GM21619 (cell line): ENCODE measurements around the gene EVX2.

ENCODE experiments used
- ATAC-seq: cut with Tn5 transposase; IDR thresholded peaks from one replicate; pipeline ENCODE4 v1.9.1; 2021; ENCODE audit not compliant: unreplicated experiment

Gene EVX2

GRCh38 chr2:176096243-176096985 is 12.7 kb upstream of the EVX2 start:
- ATAC-seq: no peak

GRCh38 chr2:176095421-176095820 is 11.7 kb upstream of the EVX2 start:
- no peak for ATAC-seq

DNA sequence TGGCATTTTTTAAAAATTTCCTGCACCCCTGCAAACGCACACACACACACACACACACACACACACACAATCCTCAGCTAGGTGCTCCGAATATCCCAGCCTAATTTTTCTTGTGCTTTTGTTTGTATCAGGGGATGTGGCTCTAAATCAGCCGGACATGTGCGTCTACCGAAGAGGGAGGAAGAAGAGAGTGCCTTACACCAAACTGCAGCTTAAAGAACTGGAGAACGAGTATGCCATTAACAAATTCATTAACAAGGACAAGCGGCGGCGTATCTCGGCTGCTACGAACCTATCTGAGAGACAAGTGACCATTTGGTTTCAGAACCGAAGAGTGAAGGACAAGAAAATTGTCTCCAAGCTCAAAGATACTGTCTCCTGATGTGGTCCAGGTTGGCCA is 10.6 kb upstream of the EVX2 start:
- ATAC-seq: no peak

- no peak for ATAC-seq
Observed at GRCh38 chr2:176093898-176094249, 10.1 kb upstream of the EVX2 start.

DNA sequence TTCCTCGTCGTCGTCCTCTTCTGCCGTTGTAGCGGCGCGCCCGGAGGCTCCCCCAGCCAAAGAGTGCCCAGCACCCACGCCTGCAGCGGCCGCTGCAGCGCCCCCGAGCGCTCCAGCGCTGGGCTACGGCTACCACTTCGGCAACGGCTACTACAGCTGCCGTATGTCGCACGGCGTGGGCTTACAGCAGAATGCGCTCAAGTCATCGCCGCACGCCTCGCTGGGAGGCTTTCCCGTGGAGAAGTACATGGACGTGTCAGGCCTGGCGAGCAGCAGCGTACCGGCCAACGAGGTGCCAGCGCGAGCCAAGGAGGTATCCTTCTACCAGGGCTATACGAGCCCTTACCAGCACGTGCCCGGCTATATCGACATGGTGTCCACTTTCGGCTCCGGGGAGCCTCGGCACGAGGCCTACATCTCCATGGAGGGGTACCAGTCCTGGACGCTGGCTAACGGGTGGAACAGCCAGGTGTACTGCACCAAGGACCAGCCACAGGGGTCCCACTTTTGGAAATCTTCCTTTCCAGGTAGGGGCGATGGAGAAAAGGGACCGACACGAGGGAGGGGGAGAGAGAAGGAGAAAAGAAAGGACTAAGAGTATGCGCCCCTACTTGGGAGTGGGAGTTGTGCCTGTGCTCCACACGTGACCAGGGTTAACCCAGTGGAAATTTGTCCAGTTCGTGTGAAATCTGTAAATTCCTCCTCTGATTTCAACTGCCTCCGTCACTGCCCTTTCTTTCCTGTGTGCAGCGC is 9.6 kb upstream of the EVX2 start:
- no peak for ATAC-seq

GRCh38 chr2:176092270-176093144 is 8.7 kb upstream of the EVX2 start, which contains the start of gene HOXD13:
Gene HOXD13 (plus strand): TSS chr2:176092721. CDS start chr2:176092891, 170 bp downstream.
- ATAC-seq: no peak

DNA sequence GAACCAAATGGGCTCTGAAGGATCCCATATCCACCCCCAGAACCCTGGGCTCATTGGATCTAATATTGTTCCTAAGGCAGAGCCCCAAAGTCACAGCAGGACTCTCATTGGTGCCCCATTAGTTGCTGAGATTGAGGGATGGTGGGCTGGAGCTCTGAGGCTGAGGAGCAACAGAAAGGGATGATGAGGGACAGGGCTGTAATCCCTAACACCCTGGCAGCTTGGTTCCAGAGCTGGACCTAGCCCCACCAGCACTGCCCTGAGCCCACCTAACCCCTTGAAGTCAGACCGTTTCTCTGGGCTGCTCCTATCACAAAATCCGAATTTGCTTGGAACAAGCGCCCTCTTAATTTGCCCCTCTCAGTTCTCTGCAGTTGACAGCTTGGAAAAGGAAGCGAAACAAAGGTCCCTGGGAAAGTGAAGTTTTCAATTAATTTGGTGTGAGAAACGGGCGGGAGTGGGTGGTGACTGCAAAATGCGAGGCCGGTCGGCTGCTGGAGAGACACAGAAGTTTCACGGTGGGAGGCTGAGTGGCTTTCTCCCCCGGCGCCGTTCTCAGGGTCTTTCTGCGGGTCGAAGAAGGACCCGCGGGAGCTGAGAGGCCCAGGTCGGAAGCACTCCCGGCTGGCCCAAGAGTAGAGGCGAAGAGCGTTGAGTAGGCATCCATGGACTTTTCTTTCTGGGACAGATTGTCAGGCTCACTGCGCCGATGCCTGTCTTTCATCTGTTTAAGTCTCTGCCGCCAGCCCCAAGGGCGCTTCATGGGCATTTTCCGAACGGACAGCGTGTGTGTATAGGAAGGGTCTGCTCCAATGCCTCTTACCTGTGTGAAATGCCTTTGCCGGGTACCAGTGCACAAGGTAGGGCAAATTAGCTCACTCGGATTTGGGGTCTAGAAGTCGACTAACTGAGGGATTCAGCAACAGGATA is 7.8 kb upstream of the EVX2 start:
- no peak for ATAC-seq

- no peak for ATAC-seq
Observed at GRCh38 chr2:176090862-176091261, 7.1 kb upstream of the EVX2 start.

GRCh38 chr2:176089843-176090395 is 6.2 kb upstream of the EVX2 start:
- no peak for ATAC-seq

GRCh38 chr2:176088937-176089842 is 5.4 kb upstream of the EVX2 start:
- no peak for ATAC-seq

DNA sequence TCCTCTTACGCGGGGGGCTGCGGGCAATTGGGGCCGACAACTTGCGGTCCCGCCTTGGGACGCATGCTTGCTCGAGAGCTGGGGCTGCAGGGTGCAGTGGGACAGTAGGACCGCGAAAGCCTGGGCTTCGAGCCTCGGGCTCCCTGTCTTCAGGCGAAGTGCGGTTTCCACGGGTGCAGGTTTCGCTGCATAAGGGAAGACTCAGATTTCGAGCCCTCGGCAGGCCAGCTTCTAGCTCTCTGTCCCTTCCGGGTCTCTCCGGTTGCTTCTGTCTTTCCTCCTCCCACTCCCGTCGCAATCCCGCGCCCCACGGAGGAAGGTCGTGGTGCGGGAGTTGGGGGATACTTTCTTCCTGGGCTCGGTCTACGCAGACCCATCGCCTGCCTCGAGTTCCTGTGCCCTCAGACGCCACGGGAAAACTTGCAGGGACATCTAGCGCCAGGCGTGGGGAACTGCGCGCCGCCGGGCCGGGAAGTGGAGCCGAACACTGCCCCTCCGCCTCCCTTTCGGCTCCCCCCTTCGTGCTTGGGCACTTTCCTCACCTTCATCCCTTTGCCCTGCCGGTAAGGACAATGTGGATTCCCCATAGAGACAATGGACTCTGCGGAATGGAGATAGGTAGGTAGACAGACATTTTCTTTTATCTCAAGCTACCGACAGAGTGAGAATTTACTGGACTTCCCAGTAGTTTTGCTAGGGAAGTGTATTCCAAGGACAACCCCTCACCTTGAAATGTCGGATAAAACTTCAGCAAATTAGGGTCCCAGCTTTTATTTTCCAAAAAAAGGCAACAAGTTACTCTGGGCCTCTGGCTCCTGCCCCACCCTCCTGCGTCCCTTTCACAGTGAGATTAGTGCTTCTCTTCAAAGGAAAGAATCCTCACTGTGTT is 4.5 kb upstream of the EVX2 start:
- no peak for ATAC-seq

DNA sequence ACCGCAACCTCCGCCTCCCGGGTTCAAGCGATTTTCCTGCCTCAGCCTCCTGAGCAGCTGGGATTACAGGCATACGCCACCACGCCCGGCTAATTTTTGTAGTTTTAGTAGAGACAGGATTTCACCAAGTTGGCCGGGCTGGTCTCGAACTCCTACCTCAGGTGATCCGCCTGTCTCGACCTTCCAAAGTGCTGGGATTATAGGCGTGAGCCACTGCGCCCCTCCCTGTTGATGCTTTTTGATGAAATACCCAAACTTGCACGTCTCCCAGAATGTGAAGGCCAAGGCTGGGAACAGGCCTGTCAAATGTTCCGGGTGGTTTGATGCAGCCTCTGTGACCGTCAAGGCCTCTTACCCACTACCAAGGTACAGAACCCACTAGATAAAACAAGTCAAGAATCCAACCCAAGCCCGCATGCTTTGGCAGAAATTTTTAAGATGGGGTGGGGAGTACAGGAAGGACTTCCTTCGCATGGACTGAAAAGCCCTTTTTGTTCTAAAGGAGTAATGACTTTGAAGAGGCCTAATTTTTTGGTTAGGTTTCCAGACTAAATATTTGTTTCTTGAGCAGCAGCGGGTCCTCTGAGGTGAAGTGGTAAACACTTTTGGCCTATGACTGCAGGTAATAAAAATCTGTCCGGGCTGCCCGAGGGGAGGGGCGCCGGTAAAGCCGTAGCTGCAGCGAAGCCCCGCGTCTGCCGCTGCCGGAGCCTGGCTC is 3.7 kb upstream of the EVX2 start:
- ATAC-seq: no peak

- no peak for ATAC-seq
Observed at GRCh38 chr2:176085861-176086771, 2.4 kb upstream of the EVX2 start.

DNA sequence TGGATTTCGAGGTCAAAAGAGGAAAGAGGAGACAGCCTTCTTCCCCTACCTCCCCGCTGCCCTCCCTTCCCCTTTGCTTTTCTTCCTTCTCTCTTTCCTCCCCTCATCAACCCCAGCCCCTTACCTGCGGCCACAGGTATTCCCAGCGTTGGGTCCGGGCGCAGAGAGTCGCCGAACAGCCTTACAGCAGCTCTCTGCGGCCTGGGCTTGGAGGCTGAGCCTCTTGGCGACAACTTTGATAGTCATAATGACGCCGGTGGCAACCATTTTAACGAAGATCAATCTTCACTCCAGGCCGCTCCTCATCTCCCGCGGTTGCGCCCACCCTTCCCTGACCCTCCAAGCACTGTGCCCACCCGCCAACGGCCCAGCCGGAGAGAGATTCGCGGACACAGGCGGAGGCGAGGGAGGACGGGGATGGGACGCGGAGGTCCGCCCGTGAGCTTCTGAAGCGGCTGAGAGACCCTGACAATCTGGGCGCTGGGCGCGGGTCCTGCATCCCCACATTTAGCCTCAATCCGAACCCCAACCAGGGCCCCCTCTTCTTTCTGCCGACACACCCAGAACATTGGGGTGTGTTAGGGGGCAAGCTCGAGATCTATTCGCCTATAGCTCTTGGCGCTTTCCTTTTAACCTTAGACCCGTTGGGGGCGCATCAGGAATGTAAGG is 1.5 kb upstream of the EVX2 start:
- ATAC-seq: no peak

DNA sequence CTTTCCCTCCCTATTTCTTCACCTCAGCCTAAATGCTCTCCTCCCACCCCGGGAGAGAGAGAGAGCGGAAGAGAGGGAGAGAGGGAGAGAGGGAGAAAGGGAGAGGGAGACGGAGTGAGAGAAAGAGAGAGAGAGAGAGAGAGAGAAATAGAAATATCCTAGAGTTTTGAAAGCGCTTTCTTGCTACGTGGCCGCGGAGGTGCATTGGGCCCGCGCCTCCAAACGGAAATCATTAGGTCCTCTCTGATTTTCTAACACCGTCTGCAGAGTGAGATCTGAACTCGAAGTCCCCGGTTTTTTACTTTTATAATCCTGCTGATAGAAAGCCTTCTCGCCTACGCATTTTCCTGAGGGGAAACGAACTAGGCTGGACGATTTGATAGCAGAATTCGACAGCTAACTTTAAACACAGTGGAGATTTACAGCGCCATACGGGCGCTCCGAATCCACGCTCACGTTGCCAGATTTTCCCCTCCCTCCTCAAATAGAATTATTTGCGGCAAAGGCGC is 903 bp upstream of the EVX2 start:
- ATAC-seq: no peak
